ENCODE results near the gene RDH12.

RDH12 gene

DNA sequence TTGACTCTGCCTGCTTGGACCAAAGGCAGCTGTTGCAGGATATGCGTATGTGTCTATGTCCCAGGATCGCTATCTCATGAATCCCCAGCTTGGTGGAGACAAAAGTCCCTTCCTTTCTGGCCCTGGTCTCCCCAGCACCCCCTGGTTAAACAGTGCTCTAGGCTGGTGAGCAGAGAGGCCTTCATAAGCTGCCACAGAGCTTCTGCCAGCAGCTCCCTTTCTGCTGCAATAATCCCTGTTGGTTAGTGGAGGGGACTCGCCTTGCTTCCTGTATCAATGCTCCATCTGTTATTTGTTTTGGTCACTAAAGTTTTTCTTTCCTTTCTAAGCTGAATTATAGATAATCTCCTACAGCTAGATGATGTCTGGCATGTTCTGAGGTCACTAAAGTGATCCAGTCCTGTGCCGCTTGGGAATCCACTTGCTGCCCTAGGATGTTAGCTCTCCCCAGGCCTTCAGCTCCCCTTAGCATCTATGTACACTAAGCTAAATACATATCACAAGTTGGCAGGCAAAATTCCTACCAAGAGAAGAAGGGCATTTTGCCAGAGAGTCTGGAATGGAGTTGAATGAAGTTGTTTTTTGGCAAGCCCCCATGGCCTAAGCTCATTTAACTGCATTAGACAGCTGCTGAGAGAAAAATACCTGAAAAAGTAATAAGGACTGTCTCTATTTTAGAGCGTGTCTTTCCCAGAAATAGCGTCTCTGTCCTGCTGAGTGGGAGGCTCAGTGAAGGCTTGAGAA, 47.8 kb downstream of the RDH12 start:
- DNase-seq (ENCODE audit: low read depth): no peak

DNA sequence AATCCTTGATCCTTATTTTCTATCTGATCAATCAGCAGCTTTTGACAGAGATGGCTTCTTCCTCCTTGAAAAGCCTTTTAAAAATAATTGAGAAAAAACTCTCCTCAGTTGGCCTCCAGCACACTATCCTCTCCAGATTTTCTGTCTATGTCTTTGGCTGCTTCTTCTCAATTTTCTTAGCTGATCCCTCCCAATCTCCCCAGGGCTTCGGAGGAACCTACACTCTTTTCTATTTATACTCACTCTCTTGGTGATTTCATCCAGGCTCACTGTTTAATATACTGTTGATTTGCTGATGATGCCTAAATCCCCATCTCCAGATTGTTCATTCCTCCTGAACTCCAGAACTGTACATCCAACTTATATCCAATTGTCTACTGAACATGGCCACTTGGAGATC, 54.8 kb downstream of the RDH12 start:
- no peak for DNase-seq (ENCODE audit: low read depth)

DNA sequence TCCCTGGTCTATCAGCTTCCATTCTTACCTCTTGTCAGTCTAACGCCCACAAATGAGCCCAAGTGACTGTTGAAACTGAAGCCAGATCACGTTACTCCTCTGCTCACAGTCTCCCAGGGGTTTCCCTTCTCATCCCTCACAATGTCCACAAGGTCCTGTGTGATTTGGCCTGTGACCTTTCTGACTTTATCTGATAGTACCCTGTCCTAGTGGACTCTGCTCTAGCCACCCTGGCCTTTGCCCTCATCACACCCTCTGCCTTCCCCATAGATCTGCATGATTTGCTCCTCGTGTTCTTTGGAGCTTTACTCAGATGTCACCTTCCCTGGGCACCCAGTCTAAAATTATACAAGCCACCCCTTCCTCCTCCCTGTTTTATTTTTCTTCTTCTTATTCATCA, 55.5 kb downstream of the RDH12 start:
- no peak for DNase-seq (ENCODE audit: low read depth)

DNA sequence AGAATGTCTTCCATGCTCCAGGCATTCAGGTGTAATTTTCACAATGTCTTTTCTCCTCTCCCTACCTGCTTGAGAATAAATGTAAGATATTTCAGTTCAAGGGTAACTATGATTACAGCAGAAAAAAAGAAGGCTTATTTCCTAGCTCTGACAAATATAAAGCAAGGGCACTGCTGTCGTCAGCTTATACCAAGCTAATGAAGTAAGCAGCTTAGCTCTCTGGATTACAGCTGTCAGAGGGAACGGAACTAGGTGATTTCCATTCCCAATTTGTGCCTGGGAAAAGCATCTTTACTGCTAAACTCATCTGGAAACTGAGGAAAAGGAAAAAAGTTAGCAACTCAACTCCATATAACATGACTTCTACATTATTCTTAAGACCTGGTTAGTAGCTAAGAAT, 58.2 kb downstream of the RDH12 start:
- no peak for DNase-seq (ENCODE audit: low read depth)

DNA sequence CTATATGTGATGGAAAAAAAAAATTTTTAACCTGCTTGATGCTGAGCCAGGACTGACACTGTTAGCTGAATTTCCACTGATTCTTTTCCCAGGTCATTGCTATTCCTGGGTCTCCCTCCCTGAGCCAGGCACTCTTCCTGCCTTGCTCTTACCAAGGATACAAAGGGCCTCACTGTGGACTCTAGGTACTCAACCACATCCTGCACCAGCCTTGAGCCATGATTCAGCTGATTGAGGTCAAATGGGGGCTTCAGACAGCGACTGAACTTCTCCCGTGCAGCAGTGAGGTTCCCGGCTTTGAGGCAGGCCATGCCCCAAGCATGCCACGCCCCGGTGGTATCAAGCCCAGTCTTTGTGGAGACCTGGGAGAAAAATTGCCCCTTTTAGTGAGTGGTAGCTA, 60.4 kb downstream of the RDH12 start:
- DNase-seq (ENCODE audit: low read depth): no peak

DNA sequence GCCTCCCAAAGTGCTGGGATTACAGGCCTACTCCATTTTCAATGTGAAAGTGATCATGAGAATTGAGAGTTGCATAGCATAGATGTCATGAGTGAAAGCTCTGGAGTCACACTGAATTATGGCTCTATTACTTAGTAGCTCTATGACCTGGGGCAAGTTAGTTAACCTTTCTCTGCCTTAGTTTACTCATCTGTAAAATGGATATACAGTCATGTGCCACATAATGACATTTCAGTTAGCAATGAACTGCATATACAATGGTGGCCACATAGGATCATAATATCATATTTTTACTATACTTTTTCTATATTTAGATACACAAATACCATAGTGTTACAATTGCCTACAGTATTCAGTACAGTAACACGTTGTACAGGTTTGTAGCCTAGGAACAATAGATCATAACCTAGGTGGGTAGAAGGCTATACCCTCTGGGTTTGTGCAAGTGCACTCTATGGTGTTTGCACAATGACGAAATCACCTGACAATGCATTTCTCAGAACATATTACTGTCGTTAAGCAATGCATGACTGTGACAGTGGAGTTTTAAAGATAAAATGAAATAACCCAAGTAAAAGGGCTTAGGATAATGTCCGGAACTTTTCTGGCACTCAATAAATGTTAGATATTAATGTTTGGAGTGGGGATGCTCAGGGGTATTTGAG, 61.6 kb downstream of the RDH12 start:
- no peak for DNase-seq (ENCODE audit: low read depth)

DNA sequence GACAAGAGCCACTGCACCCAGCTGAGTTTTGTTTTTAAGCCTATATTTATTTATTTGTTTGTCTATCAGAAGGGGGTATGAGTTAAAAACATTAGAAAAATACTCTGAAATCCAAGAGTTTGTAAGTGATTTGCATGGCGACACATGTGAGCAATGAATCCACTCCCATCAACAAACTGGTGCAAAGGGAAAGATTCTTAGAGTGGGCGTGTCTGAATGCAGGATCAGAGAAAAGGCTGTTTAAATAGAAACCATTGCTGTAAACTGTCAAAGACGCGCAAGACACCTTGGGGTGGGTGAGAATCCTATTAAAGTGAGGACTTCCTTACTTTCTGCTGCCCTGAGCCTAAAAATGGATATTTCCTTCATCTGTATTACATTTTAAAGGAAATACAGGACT, 62.8 kb downstream of the RDH12 start:
- DNase-seq (ENCODE audit: low read depth): no peak

DNA sequence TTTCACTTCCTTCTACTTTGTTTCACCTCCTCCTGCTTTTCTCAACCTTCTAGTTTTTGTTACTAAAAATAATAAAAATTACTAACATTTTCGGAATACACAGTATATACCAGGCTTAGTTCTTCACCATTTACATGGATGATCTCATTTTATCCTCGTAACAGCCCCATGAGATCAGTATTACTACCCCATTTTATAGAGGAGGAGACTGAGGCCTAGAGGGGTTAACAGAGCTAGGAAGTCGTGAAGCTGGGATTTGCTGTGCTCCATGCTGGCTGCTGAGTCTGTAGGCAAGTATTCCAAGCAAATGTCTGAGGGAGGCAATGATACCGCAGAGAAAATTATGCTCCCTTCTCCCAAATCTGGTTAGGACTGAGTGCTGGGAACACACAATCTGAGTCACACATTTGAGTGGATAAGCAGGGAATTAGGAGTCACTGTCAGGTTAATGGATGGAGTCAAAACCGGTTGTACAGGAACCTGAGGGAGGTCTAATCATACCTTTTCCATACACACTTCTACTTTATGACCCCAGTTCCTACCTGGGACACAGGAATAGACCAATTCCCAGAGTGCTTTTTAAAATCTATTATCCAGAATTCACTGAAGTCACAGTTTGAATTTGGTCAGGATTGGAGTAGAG, 63.6 kb downstream of the RDH12 start:
- DNase-seq (ENCODE audit: low read depth): no peak

DNA sequence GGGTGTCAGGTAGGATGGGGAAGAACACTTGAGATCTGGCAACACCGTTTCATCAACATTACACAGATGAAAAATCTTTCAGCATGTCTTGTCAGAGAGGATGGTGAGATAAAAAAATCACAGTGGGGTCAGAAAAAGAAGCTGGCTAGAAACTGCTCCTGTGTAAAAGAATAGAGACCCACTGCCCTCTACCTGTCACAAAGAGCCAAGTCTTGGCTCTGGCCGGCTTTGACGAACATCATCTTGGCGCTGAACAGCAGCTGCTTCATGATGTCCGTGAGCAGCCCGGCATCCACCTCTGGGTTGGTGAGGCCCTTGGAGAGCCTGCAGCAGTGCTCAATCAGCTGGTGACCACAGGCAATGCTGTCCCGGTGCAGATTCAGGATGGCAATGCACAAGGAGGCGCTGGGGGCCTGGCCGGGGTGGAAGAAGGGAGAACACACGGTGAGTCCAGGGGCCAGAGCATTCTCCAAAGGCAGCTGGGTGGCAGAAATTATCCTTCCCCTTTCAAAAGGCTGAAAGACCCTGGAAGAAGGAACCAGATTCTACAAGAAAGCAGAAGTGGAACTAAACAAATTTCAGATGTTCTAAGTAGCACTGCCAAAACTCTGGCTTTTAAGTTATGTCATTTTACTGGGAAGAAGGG, 64.5 kb downstream of the RDH12 start:
- DNase-seq (ENCODE audit: low read depth): no peak

DNA sequence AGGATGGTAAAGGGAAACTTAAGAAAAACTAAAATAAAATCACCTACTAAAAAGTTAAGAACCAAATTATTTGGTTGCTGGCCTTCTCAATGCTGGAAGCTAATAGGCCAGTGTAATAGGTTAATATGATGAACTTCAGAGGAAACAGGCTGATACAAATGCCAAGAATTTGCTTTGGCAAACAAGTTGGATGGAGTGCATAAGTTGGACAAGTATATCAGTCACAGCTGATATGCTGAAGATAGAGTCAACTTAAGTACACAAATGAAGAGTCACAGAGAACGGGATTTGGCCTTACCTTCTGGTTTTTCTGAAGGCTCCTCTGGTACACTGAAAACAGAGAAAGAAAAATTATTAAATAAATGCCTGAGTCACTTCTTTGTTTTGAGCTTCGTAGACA, 66.5 kb downstream of the RDH12 start:
- no peak for DNase-seq (ENCODE audit: low read depth)

DNA sequence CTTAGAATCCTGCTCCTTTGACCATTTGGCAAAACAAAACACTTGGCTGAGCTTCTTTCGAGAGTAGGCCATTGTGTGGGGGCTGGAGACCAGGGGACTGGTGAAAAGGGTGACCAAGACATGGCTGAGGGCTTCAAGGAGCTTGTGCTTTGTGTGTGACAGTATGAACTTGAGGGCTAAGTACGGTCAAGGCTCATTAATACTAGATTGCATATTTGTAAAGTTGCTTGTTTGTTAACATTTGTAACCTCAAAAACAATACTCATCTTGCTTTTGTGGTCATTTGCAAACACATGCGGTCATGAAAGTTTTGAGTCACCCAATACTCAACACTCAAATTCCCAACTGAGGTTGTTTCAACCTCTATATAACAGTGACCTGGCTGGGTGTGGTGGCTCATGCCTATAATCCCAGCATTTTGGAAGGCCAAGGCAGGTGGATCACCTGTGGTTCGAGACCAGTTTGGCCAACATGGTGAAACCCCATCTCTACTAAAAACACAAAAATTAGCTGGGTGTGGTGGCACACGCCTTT, 72.2 kb downstream of the RDH12 start:
- DNase-seq (ENCODE audit: low read depth): no peak

DNA sequence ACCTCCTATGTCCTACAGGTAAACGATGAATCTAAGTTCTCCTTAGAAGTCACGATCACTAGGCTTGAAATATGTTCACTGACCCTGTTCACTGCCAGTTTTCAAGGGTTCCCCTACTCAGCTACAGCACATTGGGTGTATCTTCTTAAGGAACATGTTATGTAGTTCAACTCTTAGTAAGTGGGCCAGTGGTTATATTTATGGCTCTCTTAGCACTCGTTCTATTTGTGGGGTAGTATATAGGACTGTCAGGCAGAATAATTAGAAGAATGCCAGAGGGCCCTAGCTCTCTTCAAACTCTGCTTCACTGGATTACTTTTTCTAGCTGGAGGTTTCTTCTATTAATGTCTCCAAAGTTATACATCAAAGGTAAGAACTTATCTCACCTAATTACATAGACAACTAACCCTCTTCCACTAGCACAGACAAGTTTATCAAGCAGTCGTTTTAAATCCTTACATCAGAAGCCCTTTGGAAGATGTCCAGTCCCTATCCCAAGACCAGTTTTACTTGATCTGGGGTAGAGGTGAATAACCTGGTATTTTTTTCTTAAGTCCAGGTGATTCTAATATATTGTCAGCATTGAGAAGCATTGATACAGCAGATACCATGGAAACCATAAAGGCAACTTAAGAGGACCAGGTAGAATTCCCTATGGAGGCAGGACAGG, 75.1 kb downstream of the RDH12 start:
- DNase-seq (ENCODE audit: low read depth): no peak

DNA sequence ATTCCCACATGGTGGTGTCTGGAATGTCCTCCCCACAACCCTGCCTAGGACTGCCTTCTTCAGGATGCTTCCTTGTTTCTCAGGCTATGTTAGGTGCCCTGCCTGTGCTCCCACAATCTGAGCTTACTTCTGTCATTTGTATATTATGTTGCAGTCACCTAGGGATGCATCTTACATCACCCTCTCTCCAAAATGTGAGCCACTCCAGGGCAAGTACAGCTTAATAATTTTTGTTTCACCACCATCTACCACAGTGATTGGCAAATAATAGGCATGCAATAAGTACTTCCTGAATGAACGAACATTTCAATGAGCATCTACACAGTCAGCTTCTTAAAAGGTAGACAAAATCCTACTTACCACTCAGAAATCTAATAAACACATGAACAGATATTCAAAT, 77.1 kb downstream of the RDH12 start:
- DNase-seq (ENCODE audit: low read depth): no peak

DNA sequence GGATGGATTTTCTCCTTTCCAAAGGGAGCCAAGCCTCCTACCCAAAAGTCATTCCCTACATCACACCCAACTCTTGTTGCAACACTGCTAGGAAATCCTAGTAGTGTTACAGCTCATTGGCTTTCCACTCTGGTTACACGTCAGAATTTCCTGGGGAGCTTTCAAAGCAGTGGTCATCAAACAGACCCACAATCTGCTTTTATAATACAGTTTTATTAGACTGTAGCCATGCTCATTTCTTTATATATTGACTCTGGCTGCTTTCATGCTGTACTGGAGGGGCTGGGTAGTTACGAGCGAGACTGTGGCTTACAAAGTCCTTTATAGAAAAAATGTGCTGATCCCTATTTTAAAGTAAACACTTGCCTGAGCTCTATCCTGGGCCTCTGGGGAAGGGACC, 80.4 kb downstream of the RDH12 start:
- DNase-seq (ENCODE audit: low read depth): no peak
